Skeletal muscle cell (primary cell): ENCODE data around the gene SCLY.

Experiments used
- DNase-seq: peaks from one replicate; pipeline ENCODE4 v3.0.0-alpha.2; 2010; ENCODE audit warnings: low read depth
- H3K4me3 ChIP-seq: 2 replicates; pipeline ENCODE4 v1.5.1; 2011; ENCODE audit warnings: low read depth, mild to moderate bottlenecking, control low read depth, low read length, moderate library complexity

The SCLY gene

DNA sequence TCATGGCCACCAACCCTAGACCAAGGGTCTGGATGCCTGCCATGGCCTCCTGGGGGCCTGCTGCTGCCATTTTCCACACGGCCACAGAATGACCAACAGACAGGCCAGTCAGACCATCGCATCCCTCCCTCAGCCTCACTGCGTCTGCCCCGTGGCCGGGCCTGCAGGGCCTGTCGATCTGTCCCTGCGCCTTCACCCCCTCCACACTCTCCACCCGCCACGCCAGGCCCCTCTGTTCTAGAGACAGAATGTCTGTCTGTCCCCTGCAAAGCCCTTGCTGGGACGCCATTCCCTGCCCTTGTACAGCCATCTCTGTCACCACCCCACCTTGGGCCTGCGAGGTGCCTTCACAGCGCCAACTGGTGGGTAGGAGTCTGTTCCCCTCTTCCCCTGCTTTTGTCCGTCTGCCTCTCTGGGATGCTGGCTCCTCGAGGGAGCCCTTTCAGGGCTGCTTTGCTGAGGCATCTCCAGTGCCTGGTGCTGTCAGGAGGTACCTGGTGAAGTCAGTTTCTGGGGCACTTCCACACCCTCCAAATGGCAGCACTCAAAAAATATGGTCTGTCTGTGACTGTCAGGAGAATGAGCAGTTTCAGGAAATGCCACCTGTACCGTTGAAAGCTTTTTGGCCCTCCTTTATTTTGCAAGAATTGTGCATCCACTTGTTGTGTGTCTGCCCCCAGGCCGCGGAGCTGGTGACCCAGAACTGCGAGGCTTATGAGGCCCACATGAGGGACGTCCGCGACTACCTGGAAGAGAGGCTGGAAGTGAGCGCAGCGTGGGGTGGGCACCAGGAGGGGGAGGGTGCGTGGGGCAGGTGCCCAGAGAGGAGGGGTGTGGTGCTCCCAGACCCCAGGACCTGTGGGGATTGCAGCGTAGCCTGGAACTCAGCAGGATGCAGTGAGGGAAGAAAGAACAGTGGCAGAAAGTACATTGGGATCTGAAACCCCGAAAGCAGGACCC is 32.7 kb downstream of the SCLY start:
- no peak for DNase-seq
- H3K4me3 ChIP-seq = no peak overlapping the region

- DNase-seq = no peak
- H3K4me3 ChIP-seq = no peak overlapping the region
Observed at GRCh38 chr2:238094438-238095022, 33.7 kb downstream of the SCLY start.

GRCh38 chr2:238095143-238095542 is 34.3 kb downstream of the SCLY start:
- H3K4me3 ChIP-seq = no peak overlapping the region
- no peak for DNase-seq

DNA sequence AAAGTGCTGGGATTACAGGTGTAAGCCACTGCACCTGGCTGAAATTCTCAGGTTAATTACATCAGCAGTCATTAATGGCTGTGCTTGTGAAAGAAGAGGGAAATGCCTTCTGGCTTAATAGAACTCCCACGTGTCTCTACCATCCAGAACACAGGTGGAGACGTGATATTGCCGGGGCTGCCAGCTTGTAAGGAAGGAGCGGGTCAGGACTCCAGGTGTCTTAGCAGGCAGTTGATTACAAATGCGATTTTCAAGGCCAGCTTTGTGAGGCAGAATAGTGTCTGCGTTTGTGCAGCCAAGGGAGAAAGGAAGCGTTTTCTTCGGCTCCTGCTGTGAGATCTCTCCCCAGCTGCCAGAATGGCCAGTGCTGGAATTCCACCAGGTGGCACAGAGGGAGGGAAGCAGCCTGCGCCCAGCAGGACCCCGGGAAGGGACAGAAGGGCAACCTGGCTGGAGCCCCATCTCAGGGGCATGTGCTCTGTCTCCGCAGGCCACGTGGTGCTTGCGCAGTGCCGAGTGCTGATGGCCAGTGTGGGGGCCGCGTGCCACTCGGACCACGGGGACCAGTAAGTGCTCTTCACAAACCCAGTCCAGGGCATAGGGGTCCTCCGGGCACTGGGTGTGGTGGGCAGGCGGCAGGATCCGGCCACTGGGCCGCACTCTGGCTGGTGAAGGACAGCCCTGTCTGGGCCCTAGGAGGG is 35.7 kb downstream of the SCLY start:
- no peak for DNase-seq
- H3K4me3 ChIP-seq = no peak overlapping the region

- H3K4me3 ChIP-seq = no peak overlapping the region
- DNase-seq = no peak
Observed at GRCh38 chr2:238097201-238097987, 36.6 kb downstream of the SCLY start.

DNA sequence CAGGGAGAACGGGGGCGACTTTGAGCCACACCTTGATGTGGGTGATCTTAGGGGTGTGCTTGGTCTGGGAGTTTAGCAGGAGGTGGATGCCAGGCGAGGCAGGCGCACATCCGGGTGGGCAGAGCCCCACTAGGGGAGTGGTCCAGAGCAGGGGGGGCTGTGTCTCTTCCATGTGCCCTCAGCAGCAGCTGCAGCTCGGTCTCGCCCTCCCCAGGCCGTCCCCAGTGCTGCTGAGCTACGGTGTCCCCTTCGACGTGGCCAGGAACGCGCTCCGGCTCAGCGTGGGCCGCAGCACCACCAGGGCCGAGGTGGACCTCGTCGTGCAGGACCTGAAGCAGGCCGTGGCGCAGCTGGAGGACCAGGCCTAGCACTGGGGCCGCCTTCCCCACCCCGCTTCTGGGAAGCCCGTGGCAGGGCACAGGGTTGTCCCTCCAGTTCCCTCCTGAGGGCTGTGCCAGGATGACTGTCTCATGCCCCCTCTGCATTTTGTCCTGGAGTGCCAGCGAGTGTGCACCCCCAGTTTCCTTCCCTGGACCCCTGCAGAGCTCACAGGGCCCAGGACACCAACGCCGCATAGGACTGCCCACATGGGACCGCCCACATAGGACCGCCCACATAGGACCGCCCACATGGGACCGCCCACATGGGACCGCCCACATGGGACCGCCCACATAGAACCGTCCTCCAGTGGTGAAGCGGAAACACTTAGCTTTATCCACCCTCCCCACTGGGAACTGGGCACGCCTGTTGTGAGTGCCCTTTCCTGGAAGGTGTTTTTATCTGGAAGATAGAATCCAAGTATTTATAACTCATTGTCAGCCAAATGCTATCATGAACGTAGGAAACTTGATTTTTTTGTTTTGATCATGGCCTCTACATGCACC is 37.4 kb downstream of the SCLY start:
- H3K4me3 ChIP-seq = no peak overlapping the region
- DNase-seq = peak; percentile 4

DNA sequence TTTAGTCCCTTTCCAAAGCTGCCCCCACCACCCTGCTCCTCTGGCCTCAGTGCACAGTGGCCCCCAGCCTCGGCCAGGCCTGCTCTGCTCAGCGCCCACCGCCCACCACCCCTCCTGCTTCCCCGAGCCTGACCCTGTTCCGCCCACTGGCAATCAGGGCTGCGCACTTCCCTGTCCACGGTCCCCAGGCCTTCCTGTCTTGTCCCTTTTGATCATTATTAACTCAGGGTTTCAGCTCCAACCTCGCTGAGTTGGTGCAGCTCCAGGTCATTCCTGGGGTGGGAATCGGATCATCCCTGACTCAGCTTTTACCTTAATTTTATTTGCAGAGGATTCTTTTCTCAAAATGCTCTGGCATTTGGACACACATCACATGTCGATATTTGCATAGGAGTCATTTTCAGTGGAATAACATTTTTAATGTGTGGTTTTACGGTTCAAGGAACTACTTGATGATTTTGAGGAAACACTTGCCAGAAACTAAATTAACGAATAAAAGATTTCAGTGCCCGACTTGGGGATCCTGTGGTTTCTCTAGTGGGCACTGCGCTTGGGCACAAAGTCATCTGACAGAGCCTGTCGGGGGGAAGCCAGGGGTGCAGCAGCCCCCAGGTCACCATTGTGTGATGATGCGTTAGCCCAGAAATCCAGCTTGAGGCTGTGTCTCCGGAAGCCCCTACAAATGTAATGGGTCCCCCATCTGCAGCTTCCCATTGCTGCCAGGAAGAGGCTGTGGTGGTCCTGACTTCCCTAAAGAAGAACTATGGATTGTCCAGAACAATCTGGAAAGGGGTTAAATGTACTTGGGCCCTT is 38.3 kb downstream of the SCLY start:
- DNase-seq = no peak
- H3K4me3 ChIP-seq = no peak overlapping the region

GRCh38 chr2:238099714-238100048 is 38.9 kb downstream of the SCLY start:
- no peak for DNase-seq
- H3K4me3 ChIP-seq = no peak overlapping the region

GRCh38 chr2:238100049-238100820 is 39.4 kb downstream of the SCLY start, which contains the start of gene ESPNL:
Gene ESPNL, plus strand, starts transcription at chr2:238100340. Its CDS starts 80 bp downstream, at chr2:238100420.
- no peak within 1 kb of the TSS for H3K4me3 ChIP-seq
- DNase-seq = no peak

GRCh38 chr2:238100821-238101771 is 40.3 kb downstream of the SCLY start:
- DNase-seq = no peak

GRCh38 chr2:238101891-238102841 is 41.4 kb downstream of the SCLY start:
- DNase-seq = no peak
- H3K4me3 ChIP-seq = no peak overlapping the region

More at GRCh38 chr2:238100821-238101771, 40.3 kb downstream of the SCLY start:
- H3K4me3 ChIP-seq = no peak overlapping the region

DNA sequence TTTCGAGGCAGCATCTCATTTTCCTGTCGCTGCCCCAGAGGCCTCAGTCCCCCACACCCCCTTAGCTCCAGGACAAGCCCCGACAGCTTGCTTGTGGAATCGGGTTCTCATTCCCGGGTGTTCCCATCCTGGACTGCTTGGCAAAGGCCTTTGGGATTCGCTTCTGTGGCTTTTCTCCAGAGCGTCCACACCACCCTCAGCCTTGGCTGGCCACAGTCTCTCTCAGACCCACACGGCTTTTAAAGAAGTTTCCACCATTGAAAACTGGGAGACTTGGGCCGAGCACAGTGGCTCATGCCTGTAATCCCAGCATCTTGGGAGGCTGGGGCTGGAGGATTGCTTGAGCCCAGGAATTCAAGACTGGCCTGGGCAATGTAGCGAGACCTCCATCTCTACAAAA is 42.1 kb downstream of the SCLY start:
- DNase-seq = no peak
- no peak overlapping the region for H3K4me3 ChIP-seq

- no peak for DNase-seq
- no peak overlapping the region for H3K4me3 ChIP-seq
Observed at GRCh38 chr2:238103465-238104225, 42.8 kb downstream of the SCLY start.

- H3K4me3 ChIP-seq = no peak overlapping the region
- DNase-seq = no peak
Observed at GRCh38 chr2:238104226-238104690, 43.5 kb downstream of the SCLY start.
